GM10248 (cell line): ENCODE measurements around the gene HSH2D.

ENCODE experiments used
- CTCF ChIA-PET: fragments of 300-600 bp; sonication (Branson Sonifier 250); formaldehyde crosslinking; extraction: SDS; loops from one replicate; lab custom pipeline; 2021; ENCODE audit warnings: antibody characterized with exemption; lab: Yijun Ruan, JAX
- POLR2A ChIA-PET: fragments of 350-650 bp; sonication (Branson Sonifier 250); formaldehyde crosslinking; extraction: SDS; loops from one replicate; lab custom pipeline; 2020; ENCODE audit warnings: antibody characterized with exemption; lab: Yijun Ruan, JAX
- DNase-seq: peaks from one replicate; pipeline ENCODE4 v3.0.0; 2012; ENCODE audit errors: extremely low spot score
- TF ChIP-seq, protein P1 (sequence below): IDR thresholded peaks from 2 replicates; pipeline ENCODE4 v1.5.1; 2012; ENCODE audit warnings: mild to moderate bottlenecking, low read depth; ENCODE audit errors: extremely low read depth, missing control alignments, control extremely low read depth

Gene HSH2D

GRCh38 chr19:16185123-16185767, 41.8 kb downstream of the HSH2D start, which contains the start of gene FAM32A:
FAM32A (plus strand) TSS chr19:16185410; CDS start chr19:16185443, 33 bp downstream.
- TF ChIP-seq, protein P1, sequence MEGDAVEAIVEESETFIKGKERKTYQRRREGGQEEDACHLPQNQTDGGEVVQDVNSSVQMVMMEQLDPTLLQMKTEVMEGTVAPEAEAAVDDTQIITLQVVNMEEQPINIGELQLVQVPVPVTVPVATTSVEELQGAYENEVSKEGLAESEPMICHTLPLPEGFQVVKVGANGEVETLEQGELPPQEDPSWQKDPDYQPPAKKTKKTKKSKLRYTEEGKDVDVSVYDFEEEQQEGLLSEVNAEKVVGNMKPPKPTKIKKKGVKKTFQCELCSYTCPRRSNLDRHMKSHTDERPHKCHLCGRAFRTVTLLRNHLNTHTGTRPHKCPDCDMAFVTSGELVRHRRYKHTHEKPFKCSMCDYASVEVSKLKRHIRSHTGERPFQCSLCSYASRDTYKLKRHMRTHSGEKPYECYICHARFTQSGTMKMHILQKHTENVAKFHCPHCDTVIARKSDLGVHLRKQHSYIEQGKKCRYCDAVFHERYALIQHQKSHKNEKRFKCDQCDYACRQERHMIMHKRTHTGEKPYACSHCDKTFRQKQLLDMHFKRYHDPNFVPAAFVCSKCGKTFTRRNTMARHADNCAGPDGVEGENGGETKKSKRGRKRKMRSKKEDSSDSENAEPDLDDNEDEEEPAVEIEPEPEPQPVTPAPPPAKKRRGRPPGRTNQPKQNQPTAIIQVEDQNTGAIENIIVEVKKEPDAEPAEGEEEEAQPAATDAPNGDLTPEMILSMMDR = no peak
- ChIA-PET CTCF (interaction anchor here (0.6 to 3.0 kb wide), 29 partner anchors 9 to 555 kb away, joined by 3 to 25 read pairs (median 5); partner anchors contain the start of genes AP1M1 and CIB3), POLR2A (interaction anchor here (0.5 to 1.6 kb wide), 7 partner anchors 9 to 834 kb away, joined by 3 to 6 read pairs (median 4); partner anchors contain the start of gene AP1M1)
- DNase-seq = peak; percentile 99

- ChIA-PET CTCF (interaction anchor here (0.6 to 3.0 kb wide), 31 partner anchors 9 to 556 kb away, joined by 3 to 25 read pairs (median 5); partner anchors contain the start of genes AP1M1 and CIB3), POLR2A (interaction anchor here (0.9 to 1.6 kb wide), 3 partner anchors 9 to 115 kb away, joined by 3 to 6 read pairs (median 3); no protein-coding TSS in a partner anchor)
- peak; percentile 55 for DNase-seq
- TF ChIP-seq, protein P1 = peak; percentile 40
Observed at GRCh38 chr19:16185768-16186123, 42.3 kb downstream of the HSH2D start.

DNA sequence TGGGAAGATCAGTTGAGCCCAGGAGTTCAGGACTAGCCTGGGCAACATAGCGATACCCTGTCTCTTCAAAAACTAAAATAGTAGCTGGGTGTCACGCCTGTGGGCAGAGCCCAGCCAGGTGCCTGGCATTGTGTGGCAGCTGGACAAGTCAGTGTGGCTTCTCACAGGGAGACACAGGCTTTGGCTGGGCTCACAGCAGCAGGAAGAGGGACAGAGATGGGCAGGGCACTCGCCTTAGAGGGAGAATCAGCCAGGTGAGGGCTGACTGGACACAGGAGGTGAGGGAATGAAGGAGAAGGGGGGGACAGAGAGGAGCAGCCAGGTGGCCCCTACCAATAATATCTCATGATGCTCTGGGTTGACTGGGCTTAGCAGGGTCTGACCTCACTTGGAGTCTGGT, 45.0 kb downstream of the HSH2D start:
- DNase-seq = no peak
- TF ChIP-seq, protein P1 = no peak
- ChIA-PET CTCF (interaction anchor here (0.9 to 2.9 kb wide), 3 partner anchors 9 to 147 kb away, joined by 3 to 7 read pairs (median 4); partner anchors contain the start of gene AP1M1), POLR2A (interaction anchor here (0.7 to 1.2 kb wide), 2 partner anchors 9 to 105 kb away, joined by 3 to 5 read pairs; partner anchors contain the start of gene AP1M1)

DNA sequence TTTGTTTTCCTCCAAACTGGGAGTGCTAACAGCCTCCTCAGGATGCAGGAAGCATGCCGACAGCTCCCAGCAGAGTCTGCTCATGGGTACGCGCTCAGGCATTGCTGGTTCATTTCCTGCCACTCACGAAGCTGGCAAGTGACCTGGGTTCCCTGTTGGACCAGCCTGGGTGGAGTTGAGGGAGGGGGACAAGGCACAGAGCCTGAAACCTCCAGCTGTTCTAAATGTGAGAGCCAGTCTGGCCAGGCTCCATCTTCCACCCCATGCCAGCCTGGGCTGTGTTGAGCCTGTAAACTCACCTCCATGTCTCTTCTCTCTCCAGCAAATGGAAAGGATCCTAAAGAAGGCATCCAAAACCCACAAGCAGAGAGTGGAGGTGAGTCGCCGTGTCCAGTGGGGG, 46.7 kb downstream of the HSH2D start:
- CTCF ChIA-PET = interaction anchor here (1.1 to 2.9 kb wide), 4 partner anchors 7 to 193 kb away, joined by 3 to 7 read pairs (median 4); partner anchors contain the start of gene AP1M1

DNA sequence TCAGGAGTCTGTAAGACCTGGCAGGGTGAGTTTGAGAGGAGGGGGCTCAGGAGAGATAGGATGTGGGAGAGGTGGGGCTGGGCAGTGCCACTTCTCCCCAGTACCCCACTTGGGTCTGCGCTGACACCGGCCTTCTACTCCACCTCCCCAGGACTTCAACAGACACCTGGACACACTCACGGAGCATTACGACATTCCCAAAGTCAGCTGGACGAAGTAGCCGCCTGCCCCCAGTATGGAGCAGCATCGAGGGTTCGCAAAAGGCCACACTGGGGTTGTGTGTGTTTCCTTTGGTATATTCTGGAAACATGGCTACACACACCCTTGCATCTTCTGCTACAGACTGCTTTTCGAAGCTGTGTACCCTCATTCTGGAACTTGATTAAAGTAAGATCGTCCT, 47.3 kb downstream of the HSH2D start:
- CTCF ChIA-PET = interaction anchor here (1.5 to 1.6 kb wide), 2 partner anchors 128 to 192 kb away, joined by 3 to 6 read pairs; no protein-coding TSS in a partner anchor
- TF ChIP-seq, protein P1 = no peak
- DNase-seq = no peak
- POLR2A ChIA-PET = interaction anchor here (0.5 kb wide), 1 partner anchor 136 kb away, joined by 3 read pairs; no protein-coding TSS in a partner anchor

More for the DNA sequence above, 46.7 kb downstream of the HSH2D start:
- no peak for DNase-seq
- POLR2A ChIA-PET = interaction anchor here (0.5 kb wide), 1 partner anchor 136 kb away, joined by 3 read pairs; no protein-coding TSS in a partner anchor
- TF ChIP-seq, protein P1 = no peak

DNA sequence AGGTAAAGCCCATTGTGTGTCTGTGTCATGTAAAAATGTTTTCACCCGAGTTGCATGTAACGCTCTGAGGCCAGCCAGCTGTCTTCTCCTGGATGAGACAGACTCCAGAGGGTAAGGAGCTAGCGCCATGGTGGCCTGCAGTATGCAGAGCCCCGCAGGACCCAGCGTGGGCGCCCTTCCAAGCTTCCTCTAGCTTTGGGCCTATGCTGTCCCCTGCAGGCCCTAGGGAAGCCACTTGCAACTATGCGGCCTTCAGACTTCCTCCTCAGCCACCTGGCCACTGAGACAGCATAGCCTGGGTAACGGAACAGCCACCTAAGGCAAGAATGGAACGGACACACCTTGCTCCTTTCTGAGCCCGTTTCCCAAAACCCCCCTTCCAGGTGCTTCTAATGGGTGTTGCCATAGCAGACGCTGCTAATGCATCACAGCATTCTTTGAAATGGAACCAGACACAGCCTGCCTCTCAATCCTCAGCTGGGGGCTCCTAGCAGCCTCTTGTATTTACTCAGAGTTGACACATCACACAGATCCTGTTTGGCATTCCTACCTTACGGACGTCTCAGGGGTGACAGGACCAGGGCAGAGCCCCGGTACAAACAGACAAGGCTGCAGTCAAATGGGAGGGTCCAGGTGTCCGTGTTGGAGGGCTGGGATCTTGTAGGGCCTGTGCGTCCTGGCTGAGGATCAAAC, 47.9 kb downstream of the HSH2D start:
- POLR2A ChIA-PET = no interaction called here
- DNase-seq = no peak
- CTCF ChIA-PET = interaction anchor here (1.5 to 1.6 kb wide), 2 partner anchors 129 to 191 kb away, joined by 3 to 6 read pairs; no protein-coding TSS in a partner anchor
- TF ChIP-seq, protein P1 = no peak
